GM10248 (cell line): ENCODE results near the gene FAM131B.
"Not testable (repeated sequence)": the region's sequence is repeated elsewhere in the genome, so short reads cannot be mapped to it uniquely, and the experiment has no call there.

Source experiments
- CTCF ChIA-PET: fragments of 300-600 bp; sonication (Branson Sonifier 250); formaldehyde crosslinking; extraction: SDS; loops from one replicate; lab custom pipeline; 2021; ENCODE audit warnings: antibody characterized with exemption; lab: Yijun Ruan, JAX
- POLR2A ChIA-PET: fragments of 350-650 bp; sonication (Branson Sonifier 250); formaldehyde crosslinking; extraction: SDS; loops from one replicate; lab custom pipeline; 2020; ENCODE audit warnings: antibody characterized with exemption; lab: Yijun Ruan, JAX
- DNase-seq: peaks from one replicate; pipeline ENCODE4 v3.0.0; 2012; ENCODE audit errors: extremely low spot score
- CTCF ChIP-seq: IDR thresholded peaks from 2 replicates; pipeline ENCODE4 v1.5.1; 2012; ENCODE audit warnings: mild to moderate bottlenecking, low read depth; ENCODE audit errors: extremely low read depth, missing control alignments, control extremely low read depth

FAM131B gene

GRCh38 chr7:143407287-143408251, 45.1 kb upstream of the FAM131B start:
- no peak for TF ChIP-seq CTCF
- ChIA-PET CTCF (interaction anchor here (0.7 to 7.5 kb wide), 10 partner anchors 9 to 193 kb away, joined by 3 to 63 read pairs (median 4); no protein-coding TSS in a partner anchor), POLR2A (no interaction called here)
- no peak for DNase-seq

GRCh38 chr7:143406002-143406357, 43.5 kb upstream of the FAM131B start:
- POLR2A ChIA-PET = no interaction called here
- CTCF ChIA-PET = interaction anchor here (1.5 to 7.5 kb wide), 5 partner anchors 10 to 191 kb away, joined by 3 to 63 read pairs (median 9); no protein-coding TSS in a partner anchor
- DNase-seq = no peak
- TF ChIP-seq CTCF = no peak

GRCh38 chr7:143405173-143406001, 42.9 kb upstream of the FAM131B start:
- DNase-seq = no peak
- no peak for TF ChIP-seq CTCF
- CTCF ChIA-PET = interaction anchor here (1.5 to 7.5 kb wide), 5 partner anchors 11 to 331 kb away, joined by 3 to 63 read pairs (median 5); no protein-coding TSS in a partner anchor
- POLR2A ChIA-PET = no interaction called here

- CTCF ChIA-PET = interaction anchor here (7.5 kb wide), 1 partner anchor 14 kb away, joined by 63 read pairs; no protein-coding TSS in a partner anchor
- DNase-seq, POLR2A ChIA-PET: not testable (repeated sequence)
Measured at GRCh38 chr7:143402233-143402632, 39.7 kb upstream of the FAM131B start.

- POLR2A ChIA-PET = no interaction called here
- CTCF ChIA-PET = interaction anchor here (1.2 to 7.5 kb wide), 4 partner anchors 12 to 394 kb away, joined by 3 to 63 read pairs (median 4); no protein-coding TSS in a partner anchor
- TF ChIP-seq CTCF = no peak
- no peak for DNase-seq
Measured at GRCh38 chr7:143401265-143401664, 38.8 kb upstream of the FAM131B start.

- no peak for DNase-seq
- ChIA-PET CTCF (interaction anchor here (0.8 to 4.7 kb wide), 2 partner anchors 16 to 17 kb away, joined by 4 to 26 read pairs; no protein-coding TSS in a partner anchor), POLR2A (interaction anchor here (0.5 kb wide), 1 partner anchor 592 kb away, joined by 3 read pairs; no protein-coding TSS in a partner anchor)
- no peak for TF ChIP-seq CTCF
Measured at GRCh38 chr7:143399642-143400041, 37.1 kb upstream of the FAM131B start.
